NCI-H1436 (cell line): Measurements from ENCODE around the gene ELMO1.
A peak's percentile ranks its signal among the peaks of the same experiment; 100 is the strongest.
"Not testable (repeated sequence)": the region's sequence is repeated elsewhere in the genome, so short reads cannot be mapped to it uniquely, and the experiment has no call there.

Source experiments
- DNase-seq: peaks from one replicate; lab custom pipeline; 2025; lab: John Stamatoyannopoulos, UW

Gene ELMO1

GRCh38 chr7:37187179-37187578 is 261.5 kb downstream of the ELMO1 start:
- DNase-seq, result no peak

GRCh38 chr7:37186753-37187152 is 261.9 kb downstream of the ELMO1 start:
- no peak for DNase-seq

- DNase-seq, result no peak
Measured at GRCh38 chr7:37181550-37181932, 267.1 kb downstream of the ELMO1 start.

GRCh38 chr7:37180828-37181549 is 267.7 kb downstream of the ELMO1 start:
- no peak for DNase-seq

- DNase-seq, result no peak
Measured at GRCh38 chr7:37176079-37176478, 272.6 kb downstream of the ELMO1 start.

GRCh38 chr7:37174460-37174859 is 274.2 kb downstream of the ELMO1 start:
- DNase-seq, result no peak

- no peak for DNase-seq
Measured at GRCh38 chr7:37173670-37174069, 275.0 kb downstream of the ELMO1 start.

GRCh38 chr7:37162106-37162505 is 286.6 kb downstream of the ELMO1 start:
- no peak for DNase-seq

- DNase-seq, result no peak
Measured at GRCh38 chr7:37160656-37161055, 288.0 kb downstream of the ELMO1 start.

- DNase-seq, result no peak
Measured at GRCh38 chr7:37153376-37153775, 295.3 kb downstream of the ELMO1 start.

GRCh38 chr7:37151741-37152413 is 296.8 kb downstream of the ELMO1 start:
- no peak for DNase-seq

- DNase-seq, result no peak
Measured at GRCh38 chr7:37150856-37151255, 297.8 kb downstream of the ELMO1 start.

GRCh38 chr7:37150180-37150579 is 298.5 kb downstream of the ELMO1 start:
- DNase-seq, result no peak

GRCh38 chr7:37149773-37150124 is 298.9 kb downstream of the ELMO1 start:
- DNase-seq, result no peak

- no peak for DNase-seq
Measured at GRCh38 chr7:37149051-37149772, 299.5 kb downstream of the ELMO1 start.

GRCh38 chr7:37145682-37146081 is 303.0 kb downstream of the ELMO1 start:
- no peak for DNase-seq

GRCh38 chr7:37144423-37144822 is 304.2 kb downstream of the ELMO1 start:
- DNase-seq, result no peak

- no peak for DNase-seq
Measured at GRCh38 chr7:37142958-37143357, 305.7 kb downstream of the ELMO1 start.

GRCh38 chr7:37141742-37142141 is 306.9 kb downstream of the ELMO1 start:
- DNase-seq, result no peak

GRCh38 chr7:37133902-37134301 is 314.8 kb downstream of the ELMO1 start:
- DNase-seq, result not testable (repeated sequence)

GRCh38 chr7:37131855-37132254 is 316.8 kb downstream of the ELMO1 start:
- no peak for DNase-seq

GRCh38 chr7:37129035-37129425 is 319.6 kb downstream of the ELMO1 start:
- no peak for DNase-seq

GRCh38 chr7:37128327-37129034 is 320.2 kb downstream of the ELMO1 start:
- peak; percentile 9 for DNase-seq
